A549 (cell line): ENCODE results near the gene ING5.

Source experiments
- CTCF ChIP-seq: fragments of >200 bp; sonication (Bioruptor Twin); formaldehyde crosslinking; IDR thresholded peaks from 3 replicates; pipeline ENCODE4 v1.5.1; 2016
- MAZ ChIP-seq: fragments of 150-350 bp; IDR thresholded peaks from 2 replicates; pipeline ENCODE4 v1.6.1; 2014; ENCODE audit warnings: antibody characterized with exemption, low read depth, low read length, borderline replicate concordance
- PHF8 ChIP-seq: fragments of 200-600 bp; sonication (generic); IDR thresholded peaks from 2 replicates; pipeline ENCODE4 v1.6.1; 2016; ENCODE audit warnings: low read depth, mild to moderate bottlenecking, antibody characterized with exemption, moderate library complexity, borderline replicate concordance
- POLR2A ChIP-seq: IDR thresholded peaks from 2 replicates; pipeline ENCODE4 v1.6.1; 2012; ENCODE audit warnings: mild to moderate bottlenecking, low read length
- RAD21 ChIP-seq, 2 experiments: fragments of >200 bp in 1 of 2; sonication (Bioruptor Twin) in 1 of 2; formaldehyde crosslinking in 1 of 2; IDR thresholded peaks in 1 of 2; conservative IDR thresholded peaks in 1 of 2; 2 replicates in 1 of 2; 3 replicates in 1 of 2; pipeline ENCODE4 v1.6.1; 2012 to 2018; ENCODE audit warnings: inconsistent platforms in 1 of 2
- TF ChIP-seq, protein P1 (sequence below): fragments of 450-650 bp; IDR thresholded peaks from 2 replicates; pipeline ENCODE4 v1.6.1; 2014; ENCODE audit warnings: antibody characterized with exemption
- TF ChIP-seq, protein P2 (sequence below): IDR thresholded peaks from 2 replicates; pipeline ENCODE4 v1.6.1; 2012
- TF ChIP-seq, protein P3 (sequence below): IDR thresholded peaks from 2 replicates; pipeline ENCODE4 v1.6.1; 2012

GRCh38 chr2:241752253-241752652 lies 50.4 kb downstream of the ING5 start:
- TF ChIP-seq, protein P1, sequence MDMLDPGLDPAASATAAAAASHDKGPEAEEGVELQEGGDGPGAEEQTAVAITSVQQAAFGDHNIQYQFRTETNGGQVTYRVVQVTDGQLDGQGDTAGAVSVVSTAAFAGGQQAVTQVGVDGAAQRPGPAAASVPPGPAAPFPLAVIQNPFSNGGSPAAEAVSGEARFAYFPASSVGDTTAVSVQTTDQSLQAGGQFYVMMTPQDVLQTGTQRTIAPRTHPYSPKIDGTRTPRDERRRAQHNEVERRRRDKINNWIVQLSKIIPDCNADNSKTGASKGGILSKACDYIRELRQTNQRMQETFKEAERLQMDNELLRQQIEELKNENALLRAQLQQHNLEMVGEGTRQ = no peak
- TF ChIP-seq CTCF (no peak), POLR2A (no peak), PHF8 (no peak), MAZ (no peak), RAD21 (conservative IDR thresholded peaks at IDR 0.05 in 1 of 2, IDR thresholded peaks at IDR 0.05 in 1 of 2) (no peak)
- TF ChIP-seq, protein P2, sequence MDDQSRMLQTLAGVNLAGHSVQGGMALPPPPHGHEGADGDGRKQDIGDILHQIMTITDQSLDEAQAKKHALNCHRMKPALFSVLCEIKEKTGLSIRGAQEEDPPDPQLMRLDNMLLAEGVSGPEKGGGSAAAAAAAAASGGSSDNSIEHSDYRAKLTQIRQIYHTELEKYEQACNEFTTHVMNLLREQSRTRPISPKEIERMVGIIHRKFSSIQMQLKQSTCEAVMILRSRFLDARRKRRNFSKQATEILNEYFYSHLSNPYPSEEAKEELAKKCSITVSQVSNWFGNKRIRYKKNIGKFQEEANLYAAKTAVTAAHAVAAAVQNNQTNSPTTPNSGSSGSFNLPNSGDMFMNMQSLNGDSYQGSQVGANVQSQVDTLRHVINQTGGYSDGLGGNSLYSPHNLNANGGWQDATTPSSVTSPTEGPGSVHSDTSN = no peak
- TF ChIP-seq, protein P3, sequence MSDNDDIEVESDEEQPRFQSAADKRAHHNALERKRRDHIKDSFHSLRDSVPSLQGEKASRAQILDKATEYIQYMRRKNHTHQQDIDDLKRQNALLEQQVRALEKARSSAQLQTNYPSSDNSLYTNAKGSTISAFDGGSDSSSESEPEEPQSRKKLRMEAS = no peak
